Epithelial cell of proximal tubule (primary cell): Measurements from ENCODE around the gene BCAM. TPM values are rescaled to one million over a fixed set of nuclear protein-coding genes. Genes with fewer than 3 reads are reported as not detected.
"Not testable (repeated sequence)": the region's sequence is repeated elsewhere in the genome, so short reads cannot be mapped to it uniquely, and the experiment has no call there.

Experiments
- DNase-seq: peaks from one replicate; pipeline ENCODE4 v3.0.0-alpha.2; 2011; ENCODE audit warnings: low read depth
- H3K4me3 ChIP-seq: 2 replicates; pipeline ENCODE4 v1.5.1; 2011; ENCODE audit warnings: low read depth, mild to moderate bottlenecking, low read length
- total RNA-seq: library from RNA; depleted of rRNA; stranded (reverse); fragments of >200 nt; gene quantifications from 2 replicates; pipeline ENCODE4 v1.2.3, GENCODE V29; 2015
- TF ChIP-seq, protein P1 (sequence below): conservative IDR thresholded peaks from 2 replicates; pipeline ENCODE4 v1.5.1; 2012; ENCODE audit warnings: low read depth, mild to moderate bottlenecking, low read length

BCAM gene
- total RNA-seq, 1 donor from 2014 or later: 27.7 TPM

GRCh38 chr19:44819246-44819832, 10.4 kb downstream of the BCAM start:
- TF ChIP-seq, protein P1, sequence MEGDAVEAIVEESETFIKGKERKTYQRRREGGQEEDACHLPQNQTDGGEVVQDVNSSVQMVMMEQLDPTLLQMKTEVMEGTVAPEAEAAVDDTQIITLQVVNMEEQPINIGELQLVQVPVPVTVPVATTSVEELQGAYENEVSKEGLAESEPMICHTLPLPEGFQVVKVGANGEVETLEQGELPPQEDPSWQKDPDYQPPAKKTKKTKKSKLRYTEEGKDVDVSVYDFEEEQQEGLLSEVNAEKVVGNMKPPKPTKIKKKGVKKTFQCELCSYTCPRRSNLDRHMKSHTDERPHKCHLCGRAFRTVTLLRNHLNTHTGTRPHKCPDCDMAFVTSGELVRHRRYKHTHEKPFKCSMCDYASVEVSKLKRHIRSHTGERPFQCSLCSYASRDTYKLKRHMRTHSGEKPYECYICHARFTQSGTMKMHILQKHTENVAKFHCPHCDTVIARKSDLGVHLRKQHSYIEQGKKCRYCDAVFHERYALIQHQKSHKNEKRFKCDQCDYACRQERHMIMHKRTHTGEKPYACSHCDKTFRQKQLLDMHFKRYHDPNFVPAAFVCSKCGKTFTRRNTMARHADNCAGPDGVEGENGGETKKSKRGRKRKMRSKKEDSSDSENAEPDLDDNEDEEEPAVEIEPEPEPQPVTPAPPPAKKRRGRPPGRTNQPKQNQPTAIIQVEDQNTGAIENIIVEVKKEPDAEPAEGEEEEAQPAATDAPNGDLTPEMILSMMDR: no peak
- H3K4me3 ChIP-seq: no peak overlapping the region
- DNase-seq: no peak

DNA sequence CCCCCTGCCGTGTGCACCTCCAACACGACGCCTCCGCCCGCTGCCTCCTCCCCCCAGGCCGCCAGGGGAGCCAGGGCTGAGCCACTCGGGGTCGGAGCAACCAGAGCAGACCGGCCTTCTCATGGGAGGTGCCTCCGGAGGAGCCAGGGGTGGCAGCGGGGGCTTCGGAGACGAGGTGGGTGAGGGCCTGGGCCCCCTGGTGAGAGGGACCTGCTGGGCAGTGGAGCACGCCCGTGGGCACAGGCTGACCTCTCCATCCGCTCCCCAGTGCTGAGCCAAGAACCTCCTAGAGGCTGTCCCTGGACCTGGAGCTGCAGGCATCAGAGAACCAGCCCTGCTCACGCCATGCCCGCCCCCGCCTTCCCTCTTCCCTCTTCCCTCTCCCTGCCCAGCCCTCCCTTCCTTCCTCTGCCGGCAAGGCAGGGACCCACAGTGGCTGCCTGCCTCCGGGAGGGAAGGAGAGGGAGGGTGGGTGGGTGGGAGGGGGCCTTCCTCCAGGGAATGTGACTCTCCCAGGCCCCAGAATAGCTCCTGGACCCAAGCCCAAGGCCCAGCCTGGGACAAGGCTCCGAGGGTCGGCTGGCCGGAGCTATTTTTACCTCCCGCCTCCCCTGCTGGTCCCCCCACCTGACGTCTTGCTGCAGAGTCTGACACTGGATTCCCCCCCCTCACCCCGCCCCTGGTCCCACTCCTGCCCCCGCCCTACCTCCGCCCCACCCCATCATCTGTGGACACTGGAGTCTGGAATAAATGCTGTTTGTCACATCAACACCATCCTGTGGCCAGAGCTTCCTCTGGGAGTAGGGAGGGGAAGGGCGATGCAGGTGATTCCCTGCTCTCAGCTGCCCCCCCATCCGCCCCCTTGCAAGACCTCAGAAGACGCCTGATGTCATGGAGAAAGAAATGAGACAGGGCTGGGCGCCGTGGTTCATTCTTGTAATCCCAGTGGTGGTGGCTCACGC, 12.0 kb downstream of the BCAM start:
- TF ChIP-seq, protein P1: no peak
- DNase-seq: no peak
- H3K4me3 ChIP-seq: no peak overlapping the region

- TF ChIP-seq, protein P1: no peak
- H3K4me3 ChIP-seq: no peak overlapping the region
- no peak for DNase-seq
Observed at GRCh38 chr19:44822177-44822576, 13.3 kb downstream of the BCAM start.

GRCh38 chr19:44822670-44823372, 13.9 kb downstream of the BCAM start:
- H3K4me3 ChIP-seq: no peak overlapping the region
- TF ChIP-seq, protein P1: no peak
- no peak for DNase-seq

- no peak overlapping the region for H3K4me3 ChIP-seq
- DNase-seq: no peak
- TF ChIP-seq, protein P1: no peak
Observed at GRCh38 chr19:44823373-44823698, 14.4 kb downstream of the BCAM start.

DNA sequence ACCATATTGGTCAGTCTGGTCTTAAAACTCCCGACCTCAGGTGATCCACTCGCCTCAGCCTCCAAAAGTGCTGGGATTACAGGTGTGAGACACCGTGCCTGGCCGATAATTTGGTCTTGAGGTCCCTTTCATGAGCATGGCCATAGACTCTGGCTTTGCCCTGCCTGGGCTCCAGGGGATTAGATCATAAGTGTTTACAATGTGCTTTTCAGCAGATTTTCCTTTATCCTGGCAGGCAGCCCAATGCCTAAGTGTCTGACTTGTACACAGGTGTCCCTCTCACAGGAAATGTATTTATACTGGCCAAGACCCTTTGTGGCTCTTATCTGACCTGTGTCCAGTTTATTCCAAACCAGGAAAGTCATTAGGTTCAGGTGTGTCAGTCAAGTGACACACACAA, 15.9 kb downstream of the BCAM start:
- DNase-seq: no peak
- TF ChIP-seq, protein P1: no peak
- no peak overlapping the region for H3K4me3 ChIP-seq

- not testable (repeated sequence) for DNase-seq, H3K4me3 ChIP-seq
Observed at GRCh38 chr19:44832875-44833274, 24.0 kb downstream of the BCAM start.

DNA sequence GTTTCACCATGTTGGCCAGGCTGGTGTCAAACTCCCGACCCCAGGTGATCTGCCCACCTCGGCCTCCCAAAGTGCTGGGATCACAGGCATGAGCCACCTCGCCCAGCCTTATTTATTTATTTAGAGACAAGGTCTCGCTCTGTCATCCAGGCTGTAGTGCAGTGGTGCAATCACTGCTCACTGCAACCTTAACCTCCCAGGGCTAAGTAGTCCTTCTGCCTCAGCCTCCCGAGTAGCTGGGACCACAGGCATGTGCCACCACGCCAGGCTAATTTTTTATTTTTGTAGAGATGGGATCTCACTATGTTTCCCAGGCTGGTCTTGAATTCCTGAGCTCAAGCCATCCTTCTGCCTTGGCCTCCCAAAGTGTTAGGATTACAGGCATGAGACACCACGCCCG, 25.5 kb downstream of the BCAM start:
- not testable (repeated sequence) for DNase-seq, H3K4me3 ChIP-seq
